Loucy (cell line): ENCODE measurements around the gene LRR1.

ENCODE experiments used
- CTCF ChIP-seq: fragments of 200-600 bp; sonication (generic); conservative IDR thresholded peaks from 2 replicates; pipeline ENCODE4 v1.5.1; 2014; ENCODE audit warnings: mild to moderate bottlenecking, antibody characterized with exemption, low read length
- EZH2phosphoT487 ChIP-seq: fragments of 200-600 bp; IDR thresholded peaks from 2 replicates; pipeline ENCODE4 v1.6.1; 2018; ENCODE audit warnings: antibody characterized with exemption, mild to moderate bottlenecking, moderate library complexity, borderline replicate concordance

- TF ChIP-seq EZH2phosphoT487 (no peak), CTCF (no peak)
These were observed 5.7 kb upstream of the LRR1 start for GRCh38 chr14:49593016-49593415.
